Mesenchymal stem cell (in vitro differentiated cells and primary cell): ENCODE data around the gene HMHB1.

ENCODE experiments used
- DNase-seq: peaks from one replicate; pipeline ENCODE4 v3.0.0-alpha.2; 2013
- H2AFZ ChIP-seq: one replicate; pipeline ENCODE4 v1.6.1; 2013; ENCODE audit warnings: low read depth, mild to moderate bottlenecking, control low read depth, inconsistent platforms, low read length, moderate library complexity
- H2AK5ac ChIP-seq: 2 replicates; pipeline ENCODE4 v1.6.1; 2013; ENCODE audit warnings: low read length, moderate library complexity, mild to moderate bottlenecking, inconsistent platforms; ENCODE audit not compliant: severe bottlenecking
- H2BK120ac ChIP-seq: one replicate; pipeline ENCODE4 v1.6.1; 2013; ENCODE audit warnings: low read depth, mild to moderate bottlenecking, inconsistent platforms, low read length, moderate library complexity
- H2BK12ac ChIP-seq, 2 experiments: one replicate each; pipeline ENCODE4 v1.6.1; 2013; ENCODE audit warnings: inconsistent platforms in 2 of 2, low read length in 2 of 2, mild to moderate bottlenecking in 2 of 2, moderate library complexity in 2 of 2, control low read depth in 1 of 2
- H2BK15ac ChIP-seq: one replicate; pipeline ENCODE4 v1.6.1; 2013; ENCODE audit warnings: mild to moderate bottlenecking, low read depth, inconsistent platforms; ENCODE audit not compliant: poor library complexity, severe bottlenecking
- H2BK5ac ChIP-seq: 2 replicates; pipeline ENCODE4 v1.6.1; 2013; ENCODE audit warnings: low read depth, mild to moderate bottlenecking, low read length, control low read depth, inconsistent platforms; ENCODE audit not compliant: poor library complexity, severe bottlenecking
- H3K14ac ChIP-seq, 2 experiments: one replicate each; pipeline ENCODE4 v1.6.1; 2013; ENCODE audit warnings: inconsistent platforms in 2 of 2, low read length in 2 of 2, control low read depth in 1 of 2, mild to moderate bottlenecking in 1 of 2, moderate library complexity in 1 of 2
- H3K18ac ChIP-seq, 2 experiments: one replicate each; pipeline ENCODE4 v1.6.1; 2013; ENCODE audit warnings: inconsistent platforms in 2 of 2, low read length in 2 of 2, control low read depth in 1 of 2, low read depth in 1 of 2, mild to moderate bottlenecking in 1 of 2
- H3K23ac ChIP-seq, 2 experiments: one replicate each; pipeline ENCODE4 v1.6.1; 2013; ENCODE audit warnings: inconsistent platforms in 2 of 2, low read length in 2 of 2, mild to moderate bottlenecking in 2 of 2, moderate library complexity in 2 of 2, control low read depth in 1 of 2
- H3K27ac ChIP-seq: 2 replicates; pipeline ENCODE4 v1.5.1; 2013; ENCODE audit warnings: mild to moderate bottlenecking, moderate library complexity, low read length, control low read depth, inconsistent platforms; ENCODE audit not compliant: poor library complexity, severe bottlenecking
- H3K27me3 ChIP-seq, 2 experiments: 2 replicates each; pipeline versions ENCODE4 v1.6.1 to v1.7.0; 2013; ENCODE audit warnings: low read length in 2 of 2, mild to moderate bottlenecking in 2 of 2, moderate library complexity in 2 of 2, control low read depth in 1 of 2, inconsistent platforms in 1 of 2; ENCODE audit not compliant: control insufficient read depth in 1 of 2, insufficient read depth in 1 of 2
- H3K36me3 ChIP-seq, 2 experiments: 2 replicates each; pipeline versions ENCODE4 v1.6.1 to v1.7.0; 2013; ENCODE audit warnings: low read length in 2 of 2, control low read depth in 1 of 2, inconsistent platforms in 1 of 2, low read depth in 1 of 2, mild to moderate bottlenecking in 1 of 2; ENCODE audit not compliant: insufficient read depth in 2 of 2, control insufficient read depth in 1 of 2
- H3K4ac ChIP-seq, 2 experiments: one replicate each; pipeline ENCODE4 v1.6.1; 2013; ENCODE audit warnings: inconsistent platforms in 2 of 2, low read length in 2 of 2, mild to moderate bottlenecking in 2 of 2, moderate library complexity in 2 of 2, control low read depth in 1 of 2, low read depth in 1 of 2
- H3K4me1 ChIP-seq: 2 replicates; pipeline ENCODE4 v1.6.1; 2013; ENCODE audit warnings: low read depth, low read length, control low read depth; ENCODE audit not compliant: control insufficient read depth, insufficient read depth
- H3K4me2 ChIP-seq: 2 replicates; pipeline ENCODE4 v1.6.1; 2013; ENCODE audit warnings: low read length, mild to moderate bottlenecking, inconsistent platforms; ENCODE audit not compliant: poor library complexity, severe bottlenecking
- H3K4me3 ChIP-seq, 2 experiments: 2 replicates each; pipeline versions ENCODE4 v1.5.1 to v1.7.0; 2013; ENCODE audit warnings: low read length in 2 of 2, mild to moderate bottlenecking in 2 of 2, control low read depth in 1 of 2, low read depth in 1 of 2; ENCODE audit not compliant: insufficient read depth in 1 of 2
- H3K79me1 ChIP-seq: replicated peaks from 2 replicates; pipeline ENCODE4 v1.6.1; 2013; ENCODE audit warnings: mild to moderate bottlenecking, control low read depth, low read length, inconsistent platforms; ENCODE audit not compliant: poor library complexity, severe bottlenecking
- H3K9ac ChIP-seq: 2 replicates; pipeline ENCODE4 v1.7.0; 2013; ENCODE audit warnings: mild to moderate bottlenecking, low read length, moderate library complexity
- H3K9me3 ChIP-seq: 2 replicates; pipeline ENCODE4 v1.7.0; 2013; ENCODE audit warnings: mild to moderate bottlenecking, low read length; ENCODE audit not compliant: control insufficient read depth
- H4K8ac ChIP-seq: one replicate; pipeline ENCODE4 v1.6.1; 2013; ENCODE audit warnings: inconsistent platforms, mild to moderate bottlenecking, low read length, moderate library complexity
- H4K91ac ChIP-seq: one replicate; pipeline ENCODE4 v1.6.1; 2013; ENCODE audit warnings: mild to moderate bottlenecking, low read length, inconsistent platforms
- WGBS: methylation state at CpG from one replicate; pipeline ENCODE4 v1.1.7; 2013; ENCODE audit warnings: mixed read lengths; 5-methylcytosine and 5-hydroxymethylcytosine counted together

Gene HMHB1

GRCh38 chr5:143775258-143775657 is 36.7 kb upstream of the HMHB1 start:
- H2BK15ac ChIP-seq, result no peak overlapping the region
- H3K4me1 ChIP-seq, result no peaks in the 10 kb centered on the region
- H3K27ac ChIP-seq, result no peak overlapping the region
- no peak overlapping the region for H2BK12ac ChIP-seq
- H4K91ac ChIP-seq, result no peak overlapping the region
- no peaks in the 10 kb centered on the region for H3K79me1 ChIP-seq
- H3K4me3 ChIP-seq, result no peak overlapping the region
- no peak overlapping the region for H2BK120ac ChIP-seq
- H2BK5ac ChIP-seq, result no peak overlapping the region
- no peaks in the 10 kb centered on the region for H3K36me3 ChIP-seq
- H3K4me2 ChIP-seq, result no peak overlapping the region
- no peak overlapping the region for H2AK5ac ChIP-seq
- H4K8ac ChIP-seq, result no peak overlapping the region
- H3K4ac ChIP-seq, result no peak overlapping the region
- no peak overlapping the region for H3K14ac ChIP-seq
- no peak overlapping the region for H2AFZ ChIP-seq
- WGBS, result 39% methylated on average over 2 of the region's 2 CpGs
- H3K23ac ChIP-seq, result no peak overlapping the region
- peak overlapping the region; percentile 2 for H3K9ac ChIP-seq
- H3K27me3 ChIP-seq, result no peaks in the 10 kb centered on the region
- peak; percentile 45 for DNase-seq
- no peaks in the 10 kb centered on the region for H3K9me3 ChIP-seq
- no peak overlapping the region for H3K18ac ChIP-seq

GRCh38 chr5:143776951-143777350 is 35.0 kb upstream of the HMHB1 start:
- no peak overlapping the region for H3K18ac ChIP-seq
- H2AK5ac ChIP-seq, result no peak overlapping the region
- H3K9ac ChIP-seq, result no peak overlapping the region
- H3K14ac ChIP-seq, result no peak overlapping the region
- no peaks in the 10 kb centered on the region for H3K79me1 ChIP-seq
- no peak overlapping the region for H2BK5ac ChIP-seq
- no peak overlapping the region for H3K4me2 ChIP-seq
- H3K4me3 ChIP-seq, result no peak overlapping the region
- no peak overlapping the region for H2AFZ ChIP-seq
- H2BK12ac ChIP-seq, result no peak overlapping the region
- no peak overlapping the region for H3K23ac ChIP-seq
- H3K27ac ChIP-seq, result no peak overlapping the region
- no peak overlapping the region for H4K91ac ChIP-seq
- no peak overlapping the region for H2BK15ac ChIP-seq
- no peaks in the 10 kb centered on the region for H3K9me3 ChIP-seq
- WGBS, result 96% methylated on average over 3 of the region's 4 CpGs
- DNase-seq, result no peak
- no peaks in the 10 kb centered on the region for H3K36me3 ChIP-seq
- H3K27me3 ChIP-seq, result no peaks in the 10 kb centered on the region
- H2BK120ac ChIP-seq, result no peak overlapping the region
- no peak overlapping the region for H4K8ac ChIP-seq
- H3K4ac ChIP-seq, result no peak overlapping the region
- H3K4me1 ChIP-seq, result no peaks in the 10 kb centered on the region

DNA sequence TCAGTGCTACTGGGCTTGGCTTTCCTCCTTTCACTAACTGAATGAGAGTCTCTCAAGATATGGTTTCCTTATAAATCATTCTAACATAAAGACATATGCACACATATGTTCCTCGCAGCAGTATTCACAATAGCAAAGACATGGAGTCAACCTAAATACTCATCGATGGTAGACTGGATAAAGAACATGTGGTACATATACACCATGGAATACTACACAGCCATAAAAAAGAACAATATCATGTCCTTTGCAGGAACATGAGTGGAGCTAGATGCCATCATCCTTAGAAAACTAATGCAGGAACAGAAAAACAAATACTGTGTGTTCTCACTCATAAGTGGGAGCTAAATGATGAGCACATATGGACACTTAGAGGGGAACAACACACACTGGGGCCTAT is 32.5 kb upstream of the HMHB1 start:
- H3K4me1 ChIP-seq, result no peaks in the 10 kb centered on the region
- H3K4ac ChIP-seq, result no peak overlapping the region
- H3K79me1 ChIP-seq, result no peaks in the 10 kb centered on the region
- no peak overlapping the region for H3K18ac ChIP-seq
- H3K27me3 ChIP-seq, result no peaks in the 10 kb centered on the region
- no peak overlapping the region for H4K8ac ChIP-seq
- no peak overlapping the region for H3K23ac ChIP-seq
- H2BK12ac ChIP-seq, result no peak overlapping the region
- H3K4me3 ChIP-seq, result no peak overlapping the region
- H2BK5ac ChIP-seq, result no peak overlapping the region
- H3K9me3 ChIP-seq, result no peaks in the 10 kb centered on the region
- H2AFZ ChIP-seq, result no peak overlapping the region
- H3K36me3 ChIP-seq, result no peaks in the 10 kb centered on the region
- H2BK120ac ChIP-seq, result no peak overlapping the region
- no peak overlapping the region for H3K27ac ChIP-seq
- no peak overlapping the region for H4K91ac ChIP-seq
- DNase-seq, result no peak
- no peak overlapping the region for H3K4me2 ChIP-seq
- no peak overlapping the region for H3K14ac ChIP-seq
- no peak overlapping the region for H3K9ac ChIP-seq
- WGBS, result 100% methylated on average over 2 of the region's 2 CpGs
- no peak overlapping the region for H2AK5ac ChIP-seq
- H2BK15ac ChIP-seq, result no peak overlapping the region

DNA sequence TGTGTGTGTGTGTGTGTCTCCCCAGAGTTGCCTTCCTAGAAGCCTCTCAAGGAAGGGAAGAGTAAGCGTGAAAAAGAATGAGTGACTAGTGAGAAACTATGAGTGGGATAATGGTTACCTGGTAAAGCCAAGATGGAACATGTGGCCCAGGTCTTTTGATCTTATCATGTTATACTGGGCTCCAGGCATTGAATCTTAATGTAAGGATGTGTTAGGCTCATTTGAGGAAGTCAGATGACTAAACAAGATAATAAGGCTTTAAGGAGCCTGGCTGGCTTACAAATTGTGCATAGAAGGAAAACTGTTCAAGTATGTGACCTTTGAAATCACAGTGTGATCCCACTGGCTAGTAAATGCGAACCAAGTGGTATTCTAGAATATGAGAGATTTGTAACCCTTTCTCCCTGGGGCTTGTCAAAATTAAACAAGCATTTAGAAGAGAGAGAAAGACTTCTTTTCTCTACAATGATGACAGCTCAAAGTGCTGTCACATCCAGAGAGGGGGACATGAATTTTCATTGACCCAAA is 29.9 kb upstream of the HMHB1 start:
- WGBS, result 69% methylated on average over 2 of the region's 2 CpGs

More for the DNA sequence above, 29.9 kb upstream of the HMHB1 start:
- Histone ChIP-seq H3K4me3 (no peak overlapping the region), H3K14ac (no peak overlapping the region), H2AFZ (no peak overlapping the region), H2BK5ac (no peak overlapping the region), H2BK15ac (no peak overlapping the region), H3K4ac (no peak overlapping the region), H3K18ac (no peak overlapping the region), H2BK12ac (no peak overlapping the region), H3K79me1 (no peaks in the 10 kb centered on the region), H3K27me3 (no peaks in the 10 kb centered on the region), H3K9me3 (no peaks in the 10 kb centered on the region), H3K36me3 (no peaks in the 10 kb centered on the region), H2BK120ac (no peak overlapping the region), H3K4me1 (no peaks in the 10 kb centered on the region), H4K91ac (no peak overlapping the region), H3K23ac (no peak overlapping the region), H2AK5ac (no peak overlapping the region), H3K9ac (no peak overlapping the region), H3K4me2 (no peak overlapping the region), H3K27ac (no peak overlapping the region), H4K8ac (no peak overlapping the region)
- DNase-seq, result no peak
